Gastroesophageal sphincter (tissue), 3 donors: Measurements from ENCODE around the gene HHAT.

Experiments
- CTCF ChIP-seq, 4 experiments: fragments of 200-600 bp in 2 of 4; fragments of 450-650 bp in 2 of 4; sonication (generic) in 1 of 4; IDR thresholded peaks; one replicate each; pipeline ENCODE4 v1.5.1; 2017 to 2019; ENCODE audit warnings: antibody characterized with exemption in 4 of 4, mild to moderate bottlenecking in 2 of 4, moderate library complexity in 2 of 4
- POLR2A ChIP-seq, 2 donors: fragments of 450-650 bp; IDR thresholded peaks; one replicate each; pipeline ENCODE4 v1.6.1; 2017; ENCODE audit warnings: antibody characterized with exemption in 2 of 2, mild to moderate bottlenecking in 2 of 2, moderate library complexity in 1 of 2
- POLR2AphosphoS5 ChIP-seq: sonication (generic); formaldehyde crosslinking; IDR thresholded peaks from one replicate; pipeline ENCODE4 v1.6.1; 2017; ENCODE audit warnings: antibody characterized with exemption

DNA sequence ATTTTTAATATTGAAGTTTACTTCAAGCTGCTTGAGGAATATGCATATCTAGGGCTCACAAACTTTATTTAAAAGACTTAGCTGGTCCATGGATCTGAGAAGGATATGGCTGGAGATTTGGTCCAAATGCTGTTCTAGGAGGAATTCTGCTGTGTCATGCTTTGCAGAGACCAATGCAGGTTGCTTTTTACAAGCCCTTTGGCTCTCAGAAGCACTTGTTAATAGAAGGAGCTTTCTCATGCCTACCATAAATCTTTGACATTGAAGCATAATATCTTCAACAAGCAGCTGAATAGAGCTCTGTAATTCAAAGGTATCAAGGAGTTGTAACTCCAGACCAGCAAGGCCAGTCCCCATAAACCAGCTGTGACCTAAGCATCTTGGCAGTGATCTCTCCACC, 299.1 kb downstream of the HHAT start:
- TF ChIP-seq CTCF (IDR thresholded peaks at IDR 0.05) (no peak), POLR2A (IDR thresholded peaks at IDR 0.05) (no peak), POLR2AphosphoS5 (no peak)
